HUES64 (cell line): Measurements from ENCODE around the gene SPOCK2.

Source experiments
- H3K27ac ChIP-seq: 2 replicates; pipeline ENCODE4 v1.7.0; 2013; ENCODE audit warnings: low read depth, low read length, inconsistent platforms
- H3K27me3 ChIP-seq: 2 replicates; pipeline ENCODE4 v1.6.1; 2013; ENCODE audit warnings: mild to moderate bottlenecking, low read length; ENCODE audit not compliant: insufficient read depth
- H3K36me3 ChIP-seq: 2 replicates; pipeline ENCODE4 v1.6.1; 2013; ENCODE audit warnings: mild to moderate bottlenecking, low read length; ENCODE audit not compliant: insufficient read depth
- H3K4me1 ChIP-seq: 2 replicates; pipeline ENCODE4 v1.6.1; 2013; ENCODE audit warnings: mild to moderate bottlenecking, low read length, moderate library complexity; ENCODE audit not compliant: insufficient read depth
- H3K4me3 ChIP-seq: 2 replicates; pipeline ENCODE4 v1.5.1; 2013; ENCODE audit warnings: mild to moderate bottlenecking, low read length, moderate library complexity
- H3K9ac ChIP-seq: 2 replicates; pipeline ENCODE4 v1.6.1; 2013; ENCODE audit warnings: mild to moderate bottlenecking, low read depth, low read length
- H3K9me3 ChIP-seq: 2 replicates; pipeline ENCODE4 v1.6.1; 2013; ENCODE audit warnings: low read depth, low read length; ENCODE audit not compliant: insufficient read depth
- WGBS: fragments of 150-250, 120-280 bp; methylation state at CpG from one replicate; pipeline ENCODE4 v1.1.7; 2013; ENCODE audit warnings: missing lambda C conversion rate; 5-methylcytosine and 5-hydroxymethylcytosine counted together

SPOCK2 gene

GRCh38 chr10:72068126-72068765, 20.1 kb downstream of the SPOCK2 start:
- H3K4me1 ChIP-seq = no peaks in the 10 kb centered on the region
- H3K27me3 ChIP-seq = no peaks in the 10 kb centered on the region
- H3K9ac ChIP-seq = no peak overlapping the region
- no peak overlapping the region for H3K4me3 ChIP-seq
- H3K27ac ChIP-seq = no peak overlapping the region
- no peaks in the 10 kb centered on the region for H3K9me3 ChIP-seq
- no peaks in the 10 kb centered on the region for H3K36me3 ChIP-seq
- WGBS = 92% methylated on average over 11 of the region's 11 CpGs

GRCh38 chr10:72067463-72068125, 20.8 kb downstream of the SPOCK2 start:
- H3K36me3 ChIP-seq = no peaks in the 10 kb centered on the region
- WGBS = 91% methylated on average over 13 of the region's 13 CpGs
- H3K9ac ChIP-seq = no peak overlapping the region

GRCh38 chr10:72066318-72067284, 21.8 kb downstream of the SPOCK2 start:
- H3K4me3 ChIP-seq = no peak overlapping the region
- H3K4me1 ChIP-seq = no peaks in the 10 kb centered on the region
- WGBS = 91% methylated on average over 18 of the region's 18 CpGs
- H3K9ac ChIP-seq = no peak overlapping the region
- H3K27me3 ChIP-seq = no peaks in the 10 kb centered on the region
- no peaks in the 10 kb centered on the region for H3K36me3 ChIP-seq
- H3K27ac ChIP-seq = no peak overlapping the region
- H3K9me3 ChIP-seq = no peaks in the 10 kb centered on the region

More at GRCh38 chr10:72067463-72068125, 20.8 kb downstream of the SPOCK2 start:
- Histone ChIP-seq H3K27me3 (no peaks in the 10 kb centered on the region), H3K4me3 (no peak overlapping the region), H3K27ac (no peak overlapping the region), H3K4me1 (no peaks in the 10 kb centered on the region), H3K9me3 (no peaks in the 10 kb centered on the region)

- no peak overlapping the region for H3K27ac ChIP-seq
- H3K4me1 ChIP-seq = 0 out of 2 replicates have a peak, but pooled peaks cover 6% of the 10 kb centered on the region
- no peaks in the 10 kb centered on the region for H3K9me3 ChIP-seq
- no peaks in the 10 kb centered on the region for H3K27me3 ChIP-seq
- 92% methylated on average over 13 of the region's 13 CpGs for WGBS
- H3K9ac ChIP-seq = no peak overlapping the region
- H3K36me3 ChIP-seq = no peaks in the 10 kb centered on the region
- no peak overlapping the region for H3K4me3 ChIP-seq
Observed at GRCh38 chr10:72065439-72066025, 22.8 kb downstream of the SPOCK2 start.

GRCh38 chr10:72063703-72064391, 24.5 kb downstream of the SPOCK2 start:
- no peak overlapping the region for H3K27ac ChIP-seq

GRCh38 chr10:72062832-72063702, 25.3 kb downstream of the SPOCK2 start:
- 93% methylated on average over 29 of the region's 29 CpGs for WGBS
- H3K9me3 ChIP-seq = no peaks in the 10 kb centered on the region
- H3K9ac ChIP-seq = no peak overlapping the region
- H3K4me3 ChIP-seq = no peak overlapping the region
- H3K27ac ChIP-seq = no peak overlapping the region
- 0 out of 2 replicates have a peak, but pooled peaks cover 6% of the 10 kb centered on the region for H3K4me1 ChIP-seq
- no peaks in the 10 kb centered on the region for H3K27me3 ChIP-seq
- no peaks in the 10 kb centered on the region for H3K36me3 ChIP-seq

More at GRCh38 chr10:72063703-72064391, 24.5 kb downstream of the SPOCK2 start:
- no peak overlapping the region for H3K4me3 ChIP-seq
- H3K4me1 ChIP-seq = 0 out of 2 replicates have a peak, but pooled peaks cover 6% of the 10 kb centered on the region
- H3K27me3 ChIP-seq = no peaks in the 10 kb centered on the region
- no peak overlapping the region for H3K9ac ChIP-seq
- no peaks in the 10 kb centered on the region for H3K36me3 ChIP-seq
- H3K9me3 ChIP-seq = no peaks in the 10 kb centered on the region
- WGBS = 83% methylated on average over 9 of the region's 9 CpGs

GRCh38 chr10:72062382-72062781, 26.0 kb downstream of the SPOCK2 start:
- Histone ChIP-seq H3K4me1 (0 out of 2 replicates have a peak, but pooled peaks cover 6% of the 10 kb centered on the region), H3K4me3 (no peak overlapping the region), H3K9ac (no peak overlapping the region), H3K36me3 (no peaks in the 10 kb centered on the region), H3K27ac (no peak overlapping the region), H3K27me3 (no peaks in the 10 kb centered on the region), H3K9me3 (no peaks in the 10 kb centered on the region)
- 94% methylated on average over 10 of the region's 10 CpGs for WGBS

GRCh38 chr10:72061930-72062329, 26.4 kb downstream of the SPOCK2 start:
- Histone ChIP-seq H3K4me1 (0 out of 2 replicates have a peak, but pooled peaks cover 6% of the 10 kb centered on the region), H3K27ac (no peak overlapping the region), H3K36me3 (no peaks in the 10 kb centered on the region), H3K4me3 (no peak overlapping the region), H3K9me3 (no peaks in the 10 kb centered on the region), H3K27me3 (no peaks in the 10 kb centered on the region), H3K9ac (no peak overlapping the region)
- WGBS = 89% methylated on average over 8 of the region's 9 CpGs

- H3K9me3 ChIP-seq = no peaks in the 10 kb centered on the region
- H3K27me3 ChIP-seq = no peaks in the 10 kb centered on the region
- H3K36me3 ChIP-seq = no peaks in the 10 kb centered on the region
- H3K4me3 ChIP-seq = no peak overlapping the region
- 83% methylated on average over 5 of the region's 5 CpGs for WGBS
- H3K9ac ChIP-seq = no peak overlapping the region
- 0 out of 2 replicates have a peak, but pooled peaks cover 6% of the 10 kb centered on the region for H3K4me1 ChIP-seq
- H3K27ac ChIP-seq = no peak overlapping the region
Observed at GRCh38 chr10:72061491-72061890, 26.9 kb downstream of the SPOCK2 start.
